GM12892 (cell line): ENCODE measurements around the gene PNPLA6.

Experiments used
- POLR2A ChIP-seq: IDR thresholded peaks from 2 replicates; pipeline ENCODE4 v1.6.1; 2011; ENCODE audit warnings: low read depth, low read length, control low read depth
- POLR2AphosphoS5 ChIP-seq: IDR thresholded peaks from 2 replicates; pipeline ENCODE4 v1.6.1; 2011; ENCODE audit warnings: low read depth, low read length, control low read depth
- TAF1 ChIP-seq: IDR thresholded peaks from 2 replicates; pipeline ENCODE4 v1.6.1; 2011; ENCODE audit warnings: low read depth, mild to moderate bottlenecking, control low read depth, low read length, borderline replicate concordance

DNA sequence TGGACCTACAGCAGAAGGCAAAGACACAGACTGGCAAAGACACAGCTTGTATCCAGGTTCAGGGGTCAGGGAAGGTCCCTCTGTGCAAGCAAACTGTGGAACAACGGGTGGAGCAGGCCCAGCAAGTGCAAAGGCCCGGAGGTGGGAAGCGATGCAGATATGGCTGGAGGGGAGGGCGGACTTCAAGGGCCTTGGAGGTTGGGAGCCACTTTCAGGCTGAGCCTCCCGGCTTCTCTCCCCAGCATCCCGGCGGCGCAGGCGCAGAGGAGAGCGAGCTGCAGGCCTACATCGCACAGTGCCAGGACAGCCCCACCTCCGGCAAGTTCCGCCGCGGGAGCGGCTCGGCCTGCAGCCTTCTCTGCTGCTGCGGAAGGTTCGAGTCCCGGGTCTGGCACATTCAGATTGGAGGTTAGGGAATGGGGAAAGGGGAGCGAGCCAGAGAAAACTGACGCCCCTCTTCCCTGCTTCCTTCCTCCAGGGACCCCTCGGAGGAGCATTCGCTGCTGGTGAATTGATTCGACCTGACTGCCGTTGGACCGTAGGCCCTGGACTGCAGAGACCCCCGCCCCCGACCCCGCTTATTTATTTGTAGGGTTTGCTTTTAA, 2.1 kb upstream of the PNPLA6 start:
- TF ChIP-seq POLR2A (no peak), TAF1 (no peak), POLR2AphosphoS5 (no peak)
